Neuronal stem cell (in vitro differentiated cells): ENCODE data around the gene FCHSD2.

Experiments used
- DNase-seq: peaks from one replicate; pipeline ENCODE4 v3.0.0-alpha.2; 2013; ENCODE audit warnings: low spot score
- H2AFZ ChIP-seq: one replicate; pipeline ENCODE4 v1.6.1; 2013; ENCODE audit warnings: mild to moderate bottlenecking, low read length, inconsistent platforms
- H2AK5ac ChIP-seq: 2 replicates; pipeline ENCODE4 v1.6.1; 2013; ENCODE audit warnings: low read depth, mild to moderate bottlenecking, inconsistent platforms, low read length, moderate library complexity, mixed read lengths
- H2BK120ac ChIP-seq: 2 replicates; pipeline ENCODE4 v1.6.1; 2013; ENCODE audit warnings: low read depth, mild to moderate bottlenecking, inconsistent platforms, low read length, moderate library complexity, mixed read lengths
- H2BK12ac ChIP-seq: one replicate; pipeline ENCODE4 v1.6.1; 2013; ENCODE audit warnings: low read length, inconsistent platforms
- H2BK15ac ChIP-seq: 2 replicates; pipeline ENCODE4 v1.6.1; 2013; ENCODE audit warnings: mild to moderate bottlenecking, low read length, inconsistent platforms, mixed read lengths
- H2BK5ac ChIP-seq: one replicate; pipeline ENCODE4 v1.6.1; 2013; ENCODE audit warnings: inconsistent platforms, mild to moderate bottlenecking, low read length, moderate library complexity
- H3K14ac ChIP-seq: one replicate; pipeline ENCODE4 v1.6.1; 2013; ENCODE audit warnings: low read length, inconsistent platforms
- H3K18ac ChIP-seq: 2 replicates; pipeline ENCODE4 v1.6.1; 2013; ENCODE audit warnings: low read length, inconsistent platforms
- H3K23ac ChIP-seq: 2 replicates; pipeline ENCODE4 v1.6.1; 2013; ENCODE audit warnings: low read depth, mild to moderate bottlenecking, mixed read lengths, low read length, inconsistent platforms; ENCODE audit not compliant: poor library complexity
- H3K27ac ChIP-seq: replicated peaks from 3 replicates; pipeline ENCODE4 v1.5.1; 2013; ENCODE audit warnings: low read length, inconsistent platforms
- H3K27me3 ChIP-seq, 3 experiments: 2 replicates each; pipeline ENCODE4 v1.6.1; 2013; ENCODE audit warnings: low read length in 3 of 3, mild to moderate bottlenecking in 2 of 3, inconsistent platforms in 1 of 3, low read depth in 1 of 3, mixed read lengths in 1 of 3, moderate library complexity in 1 of 3; ENCODE audit not compliant: control insufficient read depth in 3 of 3, insufficient read depth in 3 of 3
- H3K36me3 ChIP-seq, 2 donors: replicated peaks in 1 of 2; 2 replicates each; pipeline ENCODE4 v1.6.1; 2013; ENCODE audit warnings: low read length in 2 of 2; ENCODE audit not compliant: control insufficient read depth in 2 of 2, insufficient read depth in 2 of 2
- H3K4ac ChIP-seq: 2 replicates; pipeline ENCODE4 v1.6.1; 2013; ENCODE audit warnings: inconsistent platforms, mild to moderate bottlenecking, low read length, moderate library complexity
- H3K4me1 ChIP-seq, 2 donors: 1 replicate in 1 of 2; 2 replicates in 1 of 2; pipeline ENCODE4 v1.6.1; 2013; ENCODE audit warnings: low read length in 2 of 2, low read depth in 1 of 2; ENCODE audit not compliant: control insufficient read depth in 2 of 2, insufficient read depth in 1 of 2
- H3K4me2 ChIP-seq: one replicate; pipeline ENCODE4 v1.6.1; 2013; ENCODE audit warnings: mild to moderate bottlenecking, low read length, inconsistent platforms; ENCODE audit not compliant: insufficient read depth, poor library complexity, severe bottlenecking
- H3K4me3 ChIP-seq, 2 donors: 2 replicates each; pipeline ENCODE4 v1.5.1; 2013; ENCODE audit warnings: low read length in 2 of 2, mild to moderate bottlenecking in 2 of 2, inconsistent platforms in 1 of 2, moderate library complexity in 1 of 2
- H3K79me1 ChIP-seq: one replicate; pipeline ENCODE4 v1.6.1; 2013; ENCODE audit warnings: low read depth, mild to moderate bottlenecking, inconsistent platforms, low read length, moderate library complexity
- H3K9ac ChIP-seq: one replicate; pipeline ENCODE4 v1.6.1; 2013; ENCODE audit warnings: mild to moderate bottlenecking, low read depth, low read length, inconsistent platforms; ENCODE audit not compliant: poor library complexity
- H3K9me3 ChIP-seq, 2 donors: replicated peaks in 1 of 2; 2 replicates each; pipeline versions ENCODE3 to v1.6.1; 2013; ENCODE audit warnings: low read length in 2 of 2, mild to moderate bottlenecking in 2 of 2, inconsistent platforms in 1 of 2, low read depth in 1 of 2, mixed read lengths in 1 of 2, moderate library complexity in 1 of 2; ENCODE audit not compliant: control insufficient read depth in 2 of 2, insufficient read depth in 1 of 2
- H4K8ac ChIP-seq: one replicate; pipeline ENCODE4 v1.6.1; 2013; ENCODE audit warnings: low read depth, mild to moderate bottlenecking, inconsistent platforms, low read length, moderate library complexity
- H4K91ac ChIP-seq: one replicate; pipeline ENCODE4 v1.6.1; 2013; ENCODE audit warnings: low read length, low read depth, mild to moderate bottlenecking, inconsistent platforms; ENCODE audit not compliant: poor library complexity
- WGBS, 2 donors: extraction: QIAGEN DNeasy Blood & Tissue Kit; methylation state at CpG; one replicate each; pipeline ENCODE4 v1.1.7; 2013; ENCODE audit warnings: missing lambda C conversion rate in 2 of 2, mixed read lengths in 1 of 2; ENCODE audit not compliant: insufficient read length in 2 of 2, insufficient replicate concordance in 1 of 2; ENCODE audit errors: extremely low coverage in 2 of 2; 5-methylcytosine and 5-hydroxymethylcytosine counted together

The FCHSD2 gene

GRCh38 chr11:72824811-72825505, 317.2 kb downstream of the FCHSD2 start:
- no peak overlapping the region for H3K4me2 ChIP-seq
- peak overlapping the region; percentile 19 for H4K8ac ChIP-seq
- peak overlapping the region; percentile 1 for H3K14ac ChIP-seq
- no peak overlapping the region for H2AFZ ChIP-seq
- no peak overlapping the region for H2BK12ac ChIP-seq
- no peak overlapping the region for H3K27ac ChIP-seq
- DNase-seq: no peak
- H3K36me3 ChIP-seq: peaks cover 0 to 3% of the 10 kb centered on the region in 2 donors
- H4K91ac ChIP-seq: no peak overlapping the region
- H2BK15ac ChIP-seq: no peak overlapping the region
- no peak overlapping the region for H3K18ac ChIP-seq
- no peak overlapping the region for H2BK120ac ChIP-seq
- H2BK5ac ChIP-seq: no peak overlapping the region
- peaks cover 7 to 13% of the 10 kb centered on the region in 2 donors for H3K4me1 ChIP-seq
- peak overlapping the region; percentile 32 for H3K9ac ChIP-seq
- no peak overlapping the region for H3K23ac ChIP-seq
- H3K79me1 ChIP-seq: peaks cover 2% of the 10 kb centered on the region
- peaks cover 0 to 2% of the 10 kb centered on the region in 2 donors for H3K9me3 ChIP-seq
- no CpG with 5 or more reads among the region's 15 CpGs for WGBS, 2 donors
- H3K4ac ChIP-seq: peak overlapping the region; percentile 68
- H3K27me3 ChIP-seq: peaks cover 0 to 3% (median 0%) of the 10 kb centered on the region in 3 experiments
- peak overlapping the region; percentile 47 for H2AK5ac ChIP-seq
- H3K4me3 ChIP-seq: no peak overlapping the region

GRCh38 chr11:72824020-72824419, 318.1 kb downstream of the FCHSD2 start:
- Histone ChIP-seq H3K36me3 (peaks cover 0 to 2% of the 10 kb centered on the region in 2 donors), H2BK5ac (no peak overlapping the region), H2AFZ (no peak overlapping the region), H3K4me3 (no peak overlapping the region), H3K9ac (no peak overlapping the region), H3K4me2 (no peak overlapping the region), H3K4ac (no peak overlapping the region), H3K27ac (no peak overlapping the region), H3K9me3 (peaks cover 0 to 2% of the 10 kb centered on the region in 2 donors), H3K18ac (no peak overlapping the region), H2BK12ac (no peak overlapping the region), H2AK5ac (no peak overlapping the region), H2BK15ac (no peak overlapping the region), H4K91ac (no peak overlapping the region), H3K14ac (no peak overlapping the region), H3K23ac (no peak overlapping the region), H3K27me3 (peaks cover 0 to 3% (median 0%) of the 10 kb centered on the region in 3 experiments), H3K79me1 (peaks cover 2% of the 10 kb centered on the region), H3K4me1 (peaks cover 7 to 13% of the 10 kb centered on the region in 2 donors), H2BK120ac (no peak overlapping the region), H4K8ac (no peak overlapping the region)
- DNase-seq: no peak
- WGBS, 2 donors: no CpG with 5 or more reads among the region's 7 CpGs

- H3K9me3 ChIP-seq: peaks cover 0 to 2% of the 10 kb centered on the region in 2 donors
- H3K4me1 ChIP-seq: peaks cover 7 to 13% of the 10 kb centered on the region in 2 donors
- H3K4me3 ChIP-seq: no peak overlapping the region
- no peak overlapping the region for H3K27ac ChIP-seq
- H2BK15ac ChIP-seq: peak overlapping the region; percentile 27
- H2AK5ac ChIP-seq: peak overlapping the region; percentile 96
- no peak overlapping the region for H2BK12ac ChIP-seq
- DNase-seq: no peak
- H3K4me2 ChIP-seq: no peak overlapping the region
- H2BK5ac ChIP-seq: peak overlapping the region; percentile 88
- WGBS, 2 donors: no CpG with 5 or more reads among the region's 9 CpGs
- H4K91ac ChIP-seq: no peak overlapping the region
- H2BK120ac ChIP-seq: peak overlapping the region; percentile 63
- H4K8ac ChIP-seq: no peak overlapping the region
- H3K27me3 ChIP-seq: peaks cover 0 to 3% (median 0%) of the 10 kb centered on the region in 3 experiments
- H3K9ac ChIP-seq: no peak overlapping the region
- H3K14ac ChIP-seq: no peak overlapping the region
- peaks cover 0 to 6% of the 10 kb centered on the region in 2 donors for H3K36me3 ChIP-seq
- H3K79me1 ChIP-seq: peaks cover 2% of the 10 kb centered on the region
- no peak overlapping the region for H3K23ac ChIP-seq
- no peak overlapping the region for H3K18ac ChIP-seq
- no peak overlapping the region for H3K4ac ChIP-seq
- H2AFZ ChIP-seq: no peak overlapping the region
These were observed 318.9 kb downstream of the FCHSD2 start for GRCh38 chr11:72823105-72823804.
